Nephron (organoid): ENCODE results near the gene MORN1.

Source experiments
- H3K27ac Mint-ChIP-seq, 3 experiments: 2 replicates each; pipeline ENCODE4 v1.8.0; 2020; ENCODE audit warnings: mixed read lengths in 3 of 3, mild to moderate bottlenecking in 2 of 3, moderate library complexity in 1 of 3
- H3K27me3 Mint-ChIP-seq: 2 replicates; pipeline ENCODE4 v1.8.0; 2021; ENCODE audit warnings: low read depth, mild to moderate bottlenecking, moderate library complexity, mixed read lengths
- H3K36me3 Mint-ChIP-seq: 2 replicates; pipeline ENCODE4 v1.8.0; 2020; ENCODE audit warnings: low read depth, mixed read lengths
- H3K4me1 Mint-ChIP-seq: 2 replicates; pipeline ENCODE4 v1.8.0; 2020; ENCODE audit warnings: mixed read lengths
- H3K4me3 Mint-ChIP-seq, 3 experiments: 2 replicates each; pipeline ENCODE4 v1.8.0; 2020; ENCODE audit warnings: mild to moderate bottlenecking in 3 of 3, mixed read lengths in 3 of 3, moderate library complexity in 2 of 3
- H3K9me3 Mint-ChIP-seq: 2 replicates; pipeline ENCODE4 v1.8.0; 2020; ENCODE audit warnings: mixed read lengths
- CTCF ChIP-seq, 3 experiments: fragments of 200-600 bp; sonication (generic); IDR thresholded peaks; one replicate each; pipeline ENCODE4 v1.5.0; 2021; ENCODE audit warnings: antibody characterized with exemption in 3 of 3; ENCODE audit not compliant: unreplicated experiment in 3 of 3

Gene MORN1

GRCh38 chr1:2341706-2342383 is 49.5 kb downstream of the MORN1 start:
- no peaks in the 10 kb centered on the region for H3K36me3 Mint-ChIP-seq
- H3K27ac Mint-ChIP-seq = no peak overlapping the region
- H3K9me3 Mint-ChIP-seq = no peaks in the 10 kb centered on the region
- peaks cover 4% of the 10 kb centered on the region for H3K27me3 Mint-ChIP-seq
- H3K4me1 Mint-ChIP-seq = no peaks in the 10 kb centered on the region
- TF ChIP-seq CTCF (IDR thresholded peaks at IDR 0.05; ENCODE audit: unreplicated experiment in 3 of 3) = no peak
- no peak overlapping the region for H3K4me3 Mint-ChIP-seq

- Mint-ChIP-seq H3K27me3 (peaks cover 4% of the 10 kb centered on the region), H3K36me3 (no peaks in the 10 kb centered on the region), H3K4me1 (peaks cover 4% of the 10 kb centered on the region), H3K27ac (no peak overlapping the region), H3K4me3 (no peak overlapping the region), H3K9me3 (no peaks in the 10 kb centered on the region)
- TF ChIP-seq CTCF (IDR thresholded peaks at IDR 0.05; ENCODE audit: unreplicated experiment in 3 of 3) = no peak
These were observed 50.5 kb downstream of the MORN1 start for GRCh38 chr1:2340918-2341254.

GRCh38 chr1:2340086-2340917 is 51.1 kb downstream of the MORN1 start:
- Mint-ChIP-seq H3K4me1 (peaks cover 7% of the 10 kb centered on the region), H3K9me3 (no peaks in the 10 kb centered on the region), H3K27ac (no peak overlapping the region), H3K27me3 (peaks cover 4% of the 10 kb centered on the region), H3K4me3 (no peak overlapping the region), H3K36me3 (no peaks in the 10 kb centered on the region)
- TF ChIP-seq CTCF (IDR thresholded peaks at IDR 0.05; ENCODE audit: unreplicated experiment in 3 of 3) = no peak

- no peaks in the 10 kb centered on the region for H3K36me3 Mint-ChIP-seq
- no peak overlapping the region for H3K27ac Mint-ChIP-seq
- no peaks in the 10 kb centered on the region for H3K9me3 Mint-ChIP-seq
- peaks cover 4% of the 10 kb centered on the region for H3K27me3 Mint-ChIP-seq
- H3K4me1 Mint-ChIP-seq = peaks cover 16% of the 10 kb centered on the region
- no peak overlapping the region for H3K4me3 Mint-ChIP-seq
- TF ChIP-seq CTCF (IDR thresholded peaks at IDR 0.05; ENCODE audit: unreplicated experiment in 3 of 3) = no peak
These were observed 51.9 kb downstream of the MORN1 start for GRCh38 chr1:2339206-2340085.

GRCh38 chr1:2337501-2337900 is 53.9 kb downstream of the MORN1 start:
- no peak overlapping the region for H3K4me3 Mint-ChIP-seq
- no peak for TF ChIP-seq CTCF (IDR thresholded peaks at IDR 0.05; ENCODE audit: unreplicated experiment in 3 of 3)
- no peaks in the 10 kb centered on the region for H3K9me3 Mint-ChIP-seq
- peaks cover 4% of the 10 kb centered on the region for H3K27me3 Mint-ChIP-seq
- no peak overlapping the region for H3K27ac Mint-ChIP-seq
- peaks cover 26% of the 10 kb centered on the region for H3K4me1 Mint-ChIP-seq
- no peaks in the 10 kb centered on the region for H3K36me3 Mint-ChIP-seq
